ENCODE data around the gene NRM. TPM values are rescaled to one million over a fixed set of nuclear protein-coding genes. Genes with fewer than 3 reads are reported as not detected.
"Not testable (repeated sequence)": the region's sequence is repeated elsewhere in the genome, so short reads cannot be mapped to it uniquely, and the experiment has no call there.

Gene NRM
- polyA plus RNA-seq, 1 donor, result 16.5 TPM

- peak; percentile 51 to 53 for DNase-seq
- peak overlapping the region; percentile 32 for H3K4me3 ChIP-seq (ENCODE audit: low read length)
- H3K27ac ChIP-seq (ENCODE audit: low read length), result peak overlapping the region; percentile 71
- peaks cover 7% of the 10 kb centered on the region for H3K36me3 ChIP-seq (ENCODE audit: control insufficient read depth, insufficient read depth, low read length)
- H3K27me3 ChIP-seq (ENCODE audit: control insufficient read depth, insufficient read depth, low read length), result peaks cover 5% of the 10 kb centered on the region
- H3K9me3 ChIP-seq (ENCODE audit: control insufficient read depth, low read depth, low read length), result peaks cover 5% of the 10 kb centered on the region
- WGBS (ENCODE audit: insufficient coverage, low lambda C conversion rate), result no CpG with 5 or more reads among the region's 11 CpGs
- peaks cover 18% of the 10 kb centered on the region for H3K4me1 ChIP-seq (ENCODE audit: control insufficient read depth, insufficient read depth, low read length)
Measured at GRCh38 chr6:30682143-30683117, 8.4 kb downstream of the NRM start.

DNA sequence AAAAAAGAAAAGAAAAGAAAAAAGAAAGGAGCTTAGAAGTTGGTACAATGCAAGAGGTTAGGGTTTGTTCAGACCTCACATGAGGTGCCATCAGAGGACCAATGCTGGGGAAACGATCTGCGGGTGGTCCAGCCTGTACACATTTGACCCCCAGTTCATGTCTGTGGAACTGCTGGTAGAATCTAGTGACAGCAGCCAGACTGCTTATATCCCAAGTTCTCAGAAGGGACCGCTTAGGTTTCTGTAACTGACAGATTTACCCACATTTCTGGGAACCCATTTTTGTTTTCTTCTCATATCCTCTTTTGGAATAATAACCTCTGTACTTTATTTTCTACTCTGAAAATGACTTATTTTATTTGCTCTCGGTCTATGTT lies 9.0 kb downstream of the NRM start:
- Histone ChIP-seq H3K4me1 (ENCODE audit: control insufficient read depth, insufficient read depth, low read length) (peaks cover 16% of the 10 kb centered on the region), H3K4me3 (ENCODE audit: low read length) (no peak overlapping the region), H3K36me3 (ENCODE audit: control insufficient read depth, insufficient read depth, low read length) (peaks cover 13% of the 10 kb centered on the region), H3K9me3 (ENCODE audit: control insufficient read depth, low read depth, low read length) (peaks cover 3% of the 10 kb centered on the region), H3K27ac (ENCODE audit: low read length) (peak overlapping the region; percentile 1), H3K27me3 (ENCODE audit: control insufficient read depth, insufficient read depth, low read length) (peaks cover 5% of the 10 kb centered on the region)
- DNase-seq, result no peak
- WGBS (ENCODE audit: insufficient coverage, low lambda C conversion rate), result 67% methylated on average over 1 of the region's 4 CpGs

DNA sequence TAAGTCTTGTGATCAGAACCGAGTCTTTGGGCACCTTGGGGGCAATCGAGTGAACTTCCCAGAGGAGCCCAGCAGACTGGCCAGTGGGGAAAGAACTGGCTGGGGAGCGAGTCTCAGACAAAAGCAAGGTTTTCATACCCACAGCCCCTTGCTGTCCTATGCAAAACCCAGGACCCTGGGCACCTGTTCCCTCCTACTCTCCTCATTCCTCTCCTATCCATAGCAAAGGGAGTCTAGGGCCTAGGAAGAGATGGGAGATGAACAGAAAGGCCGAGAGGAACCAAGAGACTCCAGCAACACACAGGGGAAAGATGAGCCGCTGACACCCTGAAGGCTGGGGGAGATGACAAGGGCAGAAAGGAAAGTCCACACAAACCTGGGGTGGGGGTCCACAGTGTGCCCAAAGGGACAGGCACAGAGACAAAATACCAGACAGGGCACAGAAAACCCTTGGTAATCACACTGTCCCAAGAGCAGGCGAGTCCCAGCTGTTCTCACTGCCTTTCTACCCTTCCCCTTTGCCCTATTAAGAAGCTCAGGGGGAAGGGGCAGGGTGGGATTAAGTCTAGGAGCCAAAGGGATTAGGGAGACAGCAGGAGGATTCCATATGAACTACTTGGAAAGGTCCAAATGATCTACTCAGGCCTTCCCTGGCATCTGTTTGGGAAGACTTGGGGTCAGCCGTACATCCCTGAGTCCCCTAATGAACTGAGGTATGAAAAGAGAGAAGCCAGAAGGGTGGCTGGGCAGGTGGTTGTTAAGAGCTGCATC lies 10.8 kb downstream of the NRM start:
- Histone ChIP-seq H3K4me1 (ENCODE audit: control insufficient read depth, insufficient read depth, low read length) (peaks cover 10% of the 10 kb centered on the region), H3K9me3 (ENCODE audit: control insufficient read depth, low read depth, low read length) (no peaks in the 10 kb centered on the region), H3K27me3 (ENCODE audit: control insufficient read depth, insufficient read depth, low read length) (no peaks in the 10 kb centered on the region), H3K4me3 (ENCODE audit: low read length) (no peak overlapping the region), H3K27ac (ENCODE audit: low read length) (no peak overlapping the region), H3K36me3 (ENCODE audit: control insufficient read depth, insufficient read depth, low read length) (peaks cover 17% of the 10 kb centered on the region)
- WGBS (ENCODE audit: insufficient coverage, low lambda C conversion rate), result 100% methylated on average over 1 of the region's 7 CpGs
- DNase-seq, result no peak

- peak; percentile 77 to 81 for DNase-seq
- H3K27ac ChIP-seq (ENCODE audit: low read length), result no peak overlapping the region
- no peak overlapping the region for H3K4me3 ChIP-seq (ENCODE audit: low read length)
- H3K36me3 ChIP-seq (ENCODE audit: control insufficient read depth, insufficient read depth, low read length), result peaks cover 17% of the 10 kb centered on the region
- no CpG with 5 or more reads among the region's 31 CpGs for WGBS (ENCODE audit: insufficient coverage, low lambda C conversion rate)
- H3K9me3 ChIP-seq (ENCODE audit: control insufficient read depth, low read depth, low read length), result no peaks in the 10 kb centered on the region
- no peaks in the 10 kb centered on the region for H3K27me3 ChIP-seq (ENCODE audit: control insufficient read depth, insufficient read depth, low read length)
- H3K4me1 ChIP-seq (ENCODE audit: control insufficient read depth, insufficient read depth, low read length), result peaks cover 10% of the 10 kb centered on the region
Measured at GRCh38 chr6:30678964-30679726, 11.6 kb downstream of the NRM start.

DNA sequence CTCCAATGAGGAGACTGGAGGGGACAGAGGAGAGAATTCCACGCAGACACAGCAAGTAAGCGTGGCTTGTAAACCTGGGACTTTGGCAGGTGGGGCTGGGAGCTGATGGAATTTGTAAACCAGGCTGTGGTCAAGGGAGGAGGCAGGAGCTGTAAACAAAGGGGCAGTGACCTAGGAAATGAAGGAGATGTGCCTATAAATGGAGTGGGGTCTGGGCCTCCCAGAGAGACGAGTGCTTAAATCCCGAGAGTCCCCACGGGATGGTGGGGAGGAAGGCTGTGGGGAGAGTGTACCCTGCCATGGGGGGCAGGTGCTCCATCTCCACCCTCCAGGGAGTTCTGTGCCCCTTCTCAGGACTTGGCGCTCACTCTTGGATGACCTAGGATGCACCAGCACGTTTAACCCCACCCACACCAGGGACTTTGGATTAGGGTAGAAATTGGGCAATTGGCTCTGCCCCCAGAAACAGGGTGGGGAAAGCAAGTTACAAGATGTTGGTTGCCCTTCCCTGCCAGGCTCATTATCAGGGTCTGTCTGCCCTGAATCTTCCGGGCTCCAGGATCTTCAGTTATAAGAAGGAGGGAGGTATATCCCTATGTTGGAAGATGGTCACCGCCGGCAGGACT lies 14.0 kb downstream of the NRM start:
- H3K36me3 ChIP-seq (ENCODE audit: control insufficient read depth, insufficient read depth, low read length), result peaks cover 17% of the 10 kb centered on the region
- WGBS (ENCODE audit: insufficient coverage, low lambda C conversion rate), result no CpG with 5 or more reads among the region's 10 CpGs
- no peak for DNase-seq
- no peak overlapping the region for H3K27ac ChIP-seq (ENCODE audit: low read length)
- no peaks in the 10 kb centered on the region for H3K9me3 ChIP-seq (ENCODE audit: control insufficient read depth, low read depth, low read length)
- H3K4me3 ChIP-seq (ENCODE audit: low read length), result no peak overlapping the region
- peaks cover 13% of the 10 kb centered on the region for H3K4me1 ChIP-seq (ENCODE audit: control insufficient read depth, insufficient read depth, low read length)
- H3K27me3 ChIP-seq (ENCODE audit: control insufficient read depth, insufficient read depth, low read length), result no peaks in the 10 kb centered on the region

- H3K27ac ChIP-seq (ENCODE audit: low read length), result peak within 1 kb of the TSS; percentile 75
- H3K4me1 ChIP-seq (ENCODE audit: control insufficient read depth, insufficient read depth, low read length), result peaks cover 11% of the 10 kb centered on the region
- WGBS (ENCODE audit: insufficient coverage, low lambda C conversion rate), result 0% methylated on average over 1 of the region's 57 CpGs
- H3K36me3 ChIP-seq (ENCODE audit: control insufficient read depth, insufficient read depth, low read length), result peaks cover 28% of the 10 kb centered on the region
- H3K27me3 ChIP-seq (ENCODE audit: control insufficient read depth, insufficient read depth, low read length), result no peaks in the 10 kb centered on the region
- no peaks in the 10 kb centered on the region for H3K9me3 ChIP-seq (ENCODE audit: control insufficient read depth, low read depth, low read length)
- DNase-seq, result peak; percentile 92 to 97
- H3K4me3 ChIP-seq (ENCODE audit: low read length), result peak within 1 kb of the TSS; percentile 89
Measured at GRCh38 chr6:30672445-30673253, 18.1 kb downstream of the NRM start, which contains the start of gene DHX16. DHX16 (minus strand) TSS chr6:30673006; CDS start chr6:30672841, 165 bp downstream.

- Histone ChIP-seq H3K4me1 (ENCODE audit: control insufficient read depth, insufficient read depth, low read length) (peaks cover 11% of the 10 kb centered on the region), H3K9me3 (ENCODE audit: control insufficient read depth, low read depth, low read length) (no peaks in the 10 kb centered on the region), H3K27me3 (ENCODE audit: control insufficient read depth, insufficient read depth, low read length) (no peaks in the 10 kb centered on the region), H3K36me3 (ENCODE audit: control insufficient read depth, insufficient read depth, low read length) (peaks cover 30% of the 10 kb centered on the region), H3K4me3 (ENCODE audit: low read length) (no peak overlapping the region), H3K27ac (ENCODE audit: low read length) (no peak overlapping the region)
- no peak for DNase-seq
- WGBS (ENCODE audit: insufficient coverage, low lambda C conversion rate), result 92% methylated on average over 6 of the region's 27 CpGs
Measured at GRCh38 chr6:30670760-30671527, 19.8 kb downstream of the NRM start.

DNA sequence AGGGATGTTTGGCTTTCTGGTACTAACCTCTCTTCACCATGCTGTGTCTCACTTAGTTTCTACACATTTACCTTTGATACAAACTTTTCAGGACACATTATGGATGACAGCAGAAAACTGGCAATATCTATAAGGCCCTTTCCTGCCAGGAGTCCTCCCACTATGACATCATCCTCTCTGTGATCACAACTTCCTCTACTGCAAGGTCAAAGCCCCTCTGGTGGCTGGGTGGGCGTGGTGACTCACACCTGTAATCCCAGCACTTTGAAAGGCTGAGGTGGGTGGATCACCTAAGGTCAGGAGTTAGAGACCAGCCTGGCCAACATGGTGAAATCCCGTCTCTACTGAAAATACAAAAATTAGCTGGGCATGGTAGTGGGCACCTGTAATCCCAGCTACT lies 24.5 kb downstream of the NRM start:
- not testable (repeated sequence) for H3K27ac ChIP-seq (ENCODE audit: low read length); DNase-seq; H3K4me3 ChIP-seq (ENCODE audit: low read length); H3K9me3 ChIP-seq (ENCODE audit: control insufficient read depth, low read depth, low read length); H3K4me1 ChIP-seq (ENCODE audit: control insufficient read depth, insufficient read depth, low read length); H3K27me3 ChIP-seq (ENCODE audit: control insufficient read depth, insufficient read depth, low read length)
- WGBS (ENCODE audit: insufficient coverage, low lambda C conversion rate), result no CpG with 5 or more reads among the region's 2 CpGs
- H3K36me3 ChIP-seq (ENCODE audit: control insufficient read depth, insufficient read depth, low read length), result peaks cover 72% of the 10 kb centered on the region
